Measurements from ENCODE around the gene IGDCC3. TPM values are rescaled to one million over a fixed set of nuclear protein-coding genes. Genes with fewer than 3 reads are reported as not detected.

The IGDCC3 gene
- not detected in 2 replicates for total RNA-seq

DNA sequence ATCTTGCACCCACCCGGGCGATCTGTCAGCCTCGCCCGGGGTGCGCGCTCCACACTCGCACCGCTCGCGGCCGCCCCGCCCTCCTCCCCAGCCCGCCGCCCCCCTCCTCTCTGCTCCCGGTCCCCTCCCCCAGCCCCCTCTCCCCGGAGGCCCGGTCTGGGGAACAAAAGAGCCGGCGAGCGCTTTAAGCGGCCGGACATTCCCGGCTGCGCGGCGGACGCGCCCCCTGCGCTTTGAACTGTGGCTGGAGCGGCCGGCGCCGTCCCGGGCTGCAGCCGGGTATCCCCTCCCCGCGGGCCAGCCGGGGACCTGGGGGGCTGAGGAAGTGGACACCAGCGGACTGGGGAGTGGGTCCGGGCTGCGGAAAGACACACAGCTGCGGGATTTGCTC, at the start of gene IGDCC3:
IGDCC3 (minus strand) TSS at position 27 of the 391 bp plus-strand sequence. CDS start 214 bp downstream, outside the sequence.
- DNase-seq, result no peak
- intact Hi-C loops (cut with micrococcal nuclease), result no loop called here
- Mint-ChIP-seq H3K9me3 (no peaks in the 10 kb centered on the region), H3K36me3 (ENCODE audit: low read depth) (no peaks in the 10 kb centered on the region), H3K4me3 (peak within 1 kb of the TSS; percentile 66), H3K27ac (no peak within 1 kb of the TSS), H3K27me3 (peaks cover 79% of the 10 kb centered on the region), H3K4me1 (peaks cover 9% of the 10 kb centered on the region)

DNA sequence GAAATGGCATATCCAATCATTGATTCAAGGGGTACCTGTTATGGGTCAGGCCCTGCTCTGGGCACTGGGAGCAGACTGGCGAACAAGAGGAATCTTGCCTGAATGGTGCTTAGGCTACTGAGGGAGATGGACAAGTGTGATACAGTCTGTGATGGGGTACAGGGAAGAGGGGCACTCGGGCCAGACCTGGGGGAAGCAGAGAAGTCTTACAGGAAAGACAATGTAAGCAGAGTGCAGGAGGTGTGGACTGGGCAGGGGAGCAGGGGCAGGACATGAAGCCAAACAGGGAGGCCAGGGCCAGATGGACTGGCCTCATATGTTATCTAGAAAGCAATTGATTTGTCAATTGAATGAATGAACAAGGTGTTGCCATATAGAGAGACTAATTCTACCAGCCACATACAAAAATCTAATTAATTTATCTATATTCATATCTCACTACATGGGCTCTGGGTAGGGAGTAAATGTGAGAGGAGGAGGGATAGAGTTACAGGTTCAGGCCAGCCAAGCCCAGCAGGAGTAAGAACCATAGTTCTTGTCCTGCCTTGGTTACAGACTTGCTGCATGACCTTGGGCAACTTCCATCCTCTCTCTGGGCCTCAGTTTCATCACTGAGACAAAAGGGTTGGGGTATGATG, 48.5 kb upstream of the IGDCC3 start:
- H3K27ac Mint-ChIP-seq, result no peak overlapping the region
- H3K36me3 Mint-ChIP-seq (ENCODE audit: low read depth), result no peaks in the 10 kb centered on the region
- H3K4me1 Mint-ChIP-seq, result peaks cover 11% of the 10 kb centered on the region
- DNase-seq, result no peak
- peaks cover 37% of the 10 kb centered on the region for H3K27me3 Mint-ChIP-seq
- no peaks in the 10 kb centered on the region for H3K9me3 Mint-ChIP-seq
- no peak overlapping the region for H3K4me3 Mint-ChIP-seq
- intact Hi-C loops (cut with micrococcal nuclease), result no loop called here

DNA sequence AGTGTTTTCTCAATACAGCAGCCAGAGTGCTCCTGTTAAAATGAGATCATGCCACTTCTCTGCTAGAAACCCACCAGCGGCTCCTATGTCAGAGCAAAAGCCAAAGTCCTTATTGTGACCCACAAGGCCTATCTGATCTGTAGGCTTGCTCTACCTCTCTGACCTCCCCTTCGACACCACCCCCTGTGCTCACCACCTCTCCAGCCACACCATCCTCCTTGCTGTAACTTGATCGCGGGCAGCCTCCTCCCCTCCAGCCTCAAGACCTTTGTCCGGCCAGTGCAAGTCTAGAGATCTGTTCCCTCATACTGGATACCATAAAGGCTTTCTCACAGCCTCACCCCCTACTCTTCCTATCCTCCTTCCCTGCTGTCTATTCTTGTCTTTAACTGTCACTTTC, 46.9 kb upstream of the IGDCC3 start:
- H3K9me3 Mint-ChIP-seq, result no peaks in the 10 kb centered on the region
- no peaks in the 10 kb centered on the region for H3K36me3 Mint-ChIP-seq (ENCODE audit: low read depth)
- no peak overlapping the region for H3K4me3 Mint-ChIP-seq
- no peak for DNase-seq
- intact Hi-C loops (cut with micrococcal nuclease), result no loop called here
- peaks cover 13% of the 10 kb centered on the region for H3K4me1 Mint-ChIP-seq
- H3K27me3 Mint-ChIP-seq, result peaks cover 51% of the 10 kb centered on the region
- H3K27ac Mint-ChIP-seq, result no peak overlapping the region

DNA sequence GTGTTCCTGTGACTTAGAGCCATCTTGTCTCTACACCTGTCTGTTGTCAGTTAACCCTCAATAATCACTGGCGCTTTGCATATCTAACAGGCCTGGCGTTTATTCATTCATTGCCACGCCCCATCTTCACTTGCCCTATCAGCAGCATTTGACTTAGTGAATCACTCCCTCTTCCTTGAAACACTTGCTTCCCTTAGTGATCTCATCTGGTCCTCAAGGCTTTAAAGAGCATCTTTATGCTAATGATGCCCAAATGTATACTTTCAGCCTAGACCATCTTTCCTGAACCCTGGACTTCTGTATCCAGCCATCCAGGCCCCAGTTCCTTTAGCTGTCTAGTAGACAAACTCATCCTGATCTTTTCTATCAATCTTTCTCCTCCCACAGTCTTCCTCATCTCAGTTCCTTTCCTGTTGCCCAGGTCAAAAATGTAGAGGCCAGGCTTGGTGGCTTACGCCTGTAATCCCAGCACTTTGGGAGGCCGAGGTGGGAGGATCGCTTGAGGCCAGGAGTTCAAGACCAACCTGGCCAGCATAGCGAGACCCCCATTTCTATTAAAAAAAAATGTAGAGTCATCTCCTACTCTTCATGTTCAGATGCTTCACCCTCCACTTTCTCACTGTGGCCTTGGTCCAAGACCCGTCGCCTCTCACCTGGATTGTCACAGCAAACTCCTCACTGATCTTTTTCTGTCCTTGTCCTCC, 46.3 kb upstream of the IGDCC3 start:
- intact Hi-C loops (cut with micrococcal nuclease), result no loop called here
- H3K4me3 Mint-ChIP-seq, result peak overlapping the region; percentile 39
- peaks cover 57% of the 10 kb centered on the region for H3K27me3 Mint-ChIP-seq
- H3K27ac Mint-ChIP-seq, result no peak overlapping the region
- no peak for DNase-seq
- H3K4me1 Mint-ChIP-seq, result peaks cover 13% of the 10 kb centered on the region
- no peaks in the 10 kb centered on the region for H3K9me3 Mint-ChIP-seq
- no peaks in the 10 kb centered on the region for H3K36me3 Mint-ChIP-seq (ENCODE audit: low read depth)

DNA sequence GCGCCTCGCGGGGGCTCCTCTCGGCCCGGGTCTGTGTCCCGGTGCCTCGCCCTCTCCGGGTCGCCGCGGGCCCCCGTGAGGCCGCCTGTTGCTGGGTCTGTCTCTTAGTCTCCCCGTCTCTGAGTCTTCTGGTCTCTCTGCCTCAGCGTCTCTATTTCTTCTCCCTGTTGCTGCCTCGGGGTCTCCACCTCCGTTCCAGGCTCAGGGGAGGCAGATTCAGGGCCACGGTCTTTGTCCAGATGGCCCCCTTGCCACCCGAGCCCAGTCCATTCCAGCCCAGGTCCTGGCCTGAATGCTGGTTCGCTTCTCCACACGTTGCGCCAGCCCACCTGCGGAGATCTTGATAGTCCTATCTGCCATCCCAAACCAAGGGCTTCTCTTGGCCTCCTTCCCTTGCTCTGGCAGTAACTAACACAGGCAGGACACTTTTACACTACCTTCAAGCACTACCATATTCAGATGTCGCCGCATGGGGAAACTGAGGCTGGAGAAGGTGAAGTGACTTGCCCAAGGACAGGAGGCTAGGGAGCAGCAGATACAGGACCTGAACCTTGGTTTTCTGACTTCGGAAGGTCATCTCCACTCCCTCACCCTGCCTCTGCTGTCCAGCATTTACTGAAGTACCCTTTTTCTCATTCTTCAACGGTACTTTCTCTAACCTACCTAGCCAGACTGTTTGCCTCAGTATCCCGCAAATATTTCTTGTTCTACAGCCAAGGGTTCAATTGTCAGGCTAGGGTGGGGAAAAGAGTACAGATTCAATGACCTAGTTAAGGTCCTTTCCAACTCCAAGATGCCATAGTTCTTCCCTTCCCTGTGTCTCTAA, 45.6 kb upstream of the IGDCC3 start:
- Mint-ChIP-seq H3K27me3 (peaks cover 64% of the 10 kb centered on the region), H3K36me3 (ENCODE audit: low read depth) (no peaks in the 10 kb centered on the region), H3K4me3 (peak overlapping the region; percentile 82), H3K9me3 (no peaks in the 10 kb centered on the region), H3K27ac (peak overlapping the region; percentile 56), H3K4me1 (peaks cover 13% of the 10 kb centered on the region)
- intact Hi-C loops (cut with micrococcal nuclease), result no loop called here
- DNase-seq, result no peak

DNA sequence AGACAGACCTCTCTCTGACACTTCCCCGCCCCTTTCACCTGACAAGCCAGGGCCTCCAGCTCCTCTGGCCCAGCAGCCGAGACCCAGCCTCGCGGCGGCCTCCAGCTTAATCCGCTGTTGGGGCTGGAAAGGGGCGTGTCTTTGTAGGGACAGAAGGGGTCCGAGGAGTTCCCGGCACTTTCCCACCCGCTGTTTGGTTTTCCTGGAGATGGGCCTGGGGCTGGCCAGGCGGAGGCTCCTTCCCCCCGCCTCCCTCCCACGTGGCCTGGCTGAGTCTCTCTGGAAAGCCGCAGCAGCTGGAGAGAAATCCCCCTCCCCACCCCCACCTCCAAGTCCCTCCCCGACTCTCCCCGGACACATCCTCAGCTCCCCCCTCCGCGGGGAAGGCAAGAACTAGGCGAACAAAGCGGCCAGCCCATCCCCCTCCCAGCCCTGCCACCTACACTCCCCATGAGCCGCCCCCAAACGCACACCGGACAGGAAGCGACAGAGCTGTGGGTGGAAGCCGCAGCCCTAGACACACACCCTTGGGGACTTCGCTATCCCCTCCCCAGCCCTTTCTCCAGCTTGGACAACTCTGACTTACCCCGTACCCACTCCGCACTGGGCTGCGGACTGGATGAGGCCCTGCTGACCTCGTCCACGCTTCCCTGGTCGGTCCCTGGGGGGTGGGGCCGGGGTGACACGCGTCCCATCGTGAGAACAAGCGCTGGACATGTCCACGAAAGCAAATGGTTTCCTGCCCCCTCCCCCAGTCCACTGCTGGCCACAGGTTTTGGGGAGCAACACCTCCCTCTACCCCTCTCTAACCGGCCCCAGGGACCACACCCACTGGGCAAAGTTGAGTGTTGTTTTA, 43.8 kb upstream of the IGDCC3 start:
- H3K4me1 Mint-ChIP-seq, result peaks cover 13% of the 10 kb centered on the region
- H3K36me3 Mint-ChIP-seq (ENCODE audit: low read depth), result no peaks in the 10 kb centered on the region
- H3K4me3 Mint-ChIP-seq, result peak overlapping the region; percentile 82
- no peak overlapping the region for H3K27ac Mint-ChIP-seq
- intact Hi-C loops (cut with micrococcal nuclease), result no loop called here
- no peak for DNase-seq
- no peaks in the 10 kb centered on the region for H3K9me3 Mint-ChIP-seq
- peaks cover 75% of the 10 kb centered on the region for H3K27me3 Mint-ChIP-seq

DNA sequence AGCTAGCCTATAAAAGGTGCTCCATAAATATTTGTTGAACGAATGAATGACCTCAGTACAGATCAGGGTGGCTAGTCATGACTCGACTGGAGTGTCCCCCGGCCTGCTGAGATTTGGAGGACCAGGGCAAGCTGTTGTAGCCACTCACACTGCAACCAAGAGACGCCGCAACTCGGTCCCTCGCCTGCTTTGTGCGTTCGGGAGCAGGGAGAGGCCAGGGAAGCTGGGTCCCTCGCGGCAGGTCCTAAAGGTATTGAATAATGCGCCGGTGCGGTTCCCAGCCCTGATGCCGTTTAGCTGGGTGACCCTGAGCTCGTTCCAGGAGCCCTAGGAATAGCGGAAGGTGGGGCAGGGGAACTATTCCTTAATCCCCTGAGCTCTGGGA, 43.2 kb upstream of the IGDCC3 start:
- intact Hi-C loops (cut with micrococcal nuclease), result no loop called here
- no peak for DNase-seq
- Mint-ChIP-seq H3K27ac (no peak overlapping the region), H3K27me3 (peaks cover 72% of the 10 kb centered on the region), H3K4me1 (peaks cover 13% of the 10 kb centered on the region), H3K9me3 (no peaks in the 10 kb centered on the region), H3K4me3 (no peak overlapping the region), H3K36me3 (ENCODE audit: low read depth) (no peaks in the 10 kb centered on the region)

DNA sequence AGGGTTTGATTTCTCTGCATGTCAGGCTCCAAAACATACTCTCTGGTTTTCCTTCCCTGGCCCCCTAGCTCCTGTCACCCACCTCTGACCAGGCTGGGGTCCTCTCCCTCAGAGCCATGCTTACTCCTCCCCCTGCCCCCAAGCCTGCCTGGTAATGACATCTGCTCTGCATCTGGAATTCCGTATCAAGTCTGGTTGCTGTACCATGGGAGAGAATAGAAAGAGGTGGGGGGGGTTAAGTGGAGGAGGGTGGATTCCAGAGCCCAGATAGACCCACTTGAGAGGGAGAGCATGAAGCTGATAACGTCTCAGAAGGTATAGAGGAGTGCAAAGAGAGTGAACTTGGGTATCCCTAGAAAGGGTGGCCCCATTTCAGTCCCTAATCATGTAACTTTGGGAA, 40.8 kb upstream of the IGDCC3 start:
- Mint-ChIP-seq H3K9me3 (no peaks in the 10 kb centered on the region), H3K4me3 (no peak overlapping the region), H3K4me1 (peaks cover 13% of the 10 kb centered on the region), H3K36me3 (ENCODE audit: low read depth) (no peaks in the 10 kb centered on the region), H3K27me3 (peaks cover 58% of the 10 kb centered on the region), H3K27ac (no peak overlapping the region)
- DNase-seq, result no peak
- intact Hi-C loops (cut with micrococcal nuclease), result no loop called here

DNA sequence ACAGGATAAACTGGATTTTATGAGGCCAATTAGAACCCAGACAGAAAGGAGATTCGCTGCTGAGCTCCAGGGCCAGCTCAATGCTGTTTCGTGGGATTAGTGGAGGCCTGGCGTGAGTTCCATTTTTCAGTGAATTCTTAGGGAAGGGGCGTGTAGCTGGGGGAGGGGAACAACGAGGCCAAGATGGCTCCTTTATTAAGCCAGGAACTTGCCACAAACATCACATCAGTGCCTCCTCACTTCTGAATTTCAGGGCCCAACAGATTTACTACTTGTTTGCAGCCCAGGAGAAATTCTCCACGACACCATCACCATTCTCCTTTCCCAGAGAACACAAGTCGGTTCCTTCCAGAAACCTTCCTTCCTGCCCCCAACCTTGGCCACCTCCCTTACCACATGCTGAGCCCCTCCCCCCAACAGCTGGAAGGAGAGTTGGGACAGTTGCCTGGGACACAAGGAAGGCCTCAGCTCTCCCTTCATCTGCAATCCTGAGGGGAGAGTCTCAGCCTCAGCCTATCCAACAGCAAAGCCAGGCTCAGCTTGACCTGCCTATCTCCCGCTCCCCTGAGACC, 39.1 kb upstream of the IGDCC3 start:
- Mint-ChIP-seq H3K4me3 (no peak overlapping the region), H3K9me3 (no peaks in the 10 kb centered on the region), H3K27me3 (peaks cover 47% of the 10 kb centered on the region)

DNA sequence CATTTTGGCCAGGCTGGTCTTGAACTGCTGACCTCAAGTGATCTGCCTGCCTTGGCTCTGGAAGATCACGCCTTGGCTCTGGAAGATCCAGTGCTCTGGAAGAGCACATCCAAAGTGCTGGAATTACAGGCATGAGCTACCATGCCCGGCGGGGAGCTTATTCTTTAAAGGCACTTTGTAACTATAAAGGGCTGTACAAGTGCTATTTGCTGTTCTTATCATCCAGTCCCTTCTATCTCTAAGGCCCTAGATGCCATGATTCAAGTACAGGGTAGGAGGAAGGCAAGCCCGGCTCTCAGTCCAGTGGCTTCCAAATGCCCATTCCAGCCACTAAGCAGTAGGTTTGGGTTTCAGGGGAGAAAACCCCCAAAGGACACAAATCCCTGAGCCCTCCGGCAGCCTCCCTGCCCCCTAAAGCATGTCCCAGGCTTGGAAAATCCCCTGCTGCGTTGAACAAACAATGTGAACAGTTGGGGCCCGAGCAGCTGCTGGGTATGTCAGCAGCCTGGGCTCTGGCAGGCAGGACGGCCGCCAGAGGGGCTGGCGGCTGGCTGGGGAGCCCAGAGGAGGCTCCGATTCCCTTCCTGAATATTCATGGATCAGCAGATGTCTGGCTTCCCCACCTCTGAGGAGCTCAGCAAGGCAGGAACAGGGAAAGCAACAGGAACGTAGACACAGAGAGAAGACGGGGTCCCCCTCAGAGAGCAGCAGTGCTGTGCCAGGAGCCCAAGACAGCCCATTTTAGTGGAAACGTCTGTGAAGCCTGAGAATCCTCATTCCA, 37.2 kb upstream of the IGDCC3 start:
- H3K36me3 Mint-ChIP-seq (ENCODE audit: low read depth), result no peaks in the 10 kb centered on the region
- peaks cover 40% of the 10 kb centered on the region for H3K27me3 Mint-ChIP-seq
- H3K4me1 Mint-ChIP-seq, result no peaks in the 10 kb centered on the region
- H3K27ac Mint-ChIP-seq, result no peak overlapping the region
- intact Hi-C loops (cut with micrococcal nuclease), result no loop called here
- no peak for DNase-seq
- H3K9me3 Mint-ChIP-seq, result no peaks in the 10 kb centered on the region
- no peak overlapping the region for H3K4me3 Mint-ChIP-seq

More for the DNA sequence above, 39.1 kb upstream of the IGDCC3 start:
- no peak for DNase-seq
- Mint-ChIP-seq H3K36me3 (ENCODE audit: low read depth) (no peaks in the 10 kb centered on the region), H3K4me1 (peaks cover 5% of the 10 kb centered on the region), H3K27ac (no peak overlapping the region)
- intact Hi-C loops (cut with micrococcal nuclease), result no loop called here

DNA sequence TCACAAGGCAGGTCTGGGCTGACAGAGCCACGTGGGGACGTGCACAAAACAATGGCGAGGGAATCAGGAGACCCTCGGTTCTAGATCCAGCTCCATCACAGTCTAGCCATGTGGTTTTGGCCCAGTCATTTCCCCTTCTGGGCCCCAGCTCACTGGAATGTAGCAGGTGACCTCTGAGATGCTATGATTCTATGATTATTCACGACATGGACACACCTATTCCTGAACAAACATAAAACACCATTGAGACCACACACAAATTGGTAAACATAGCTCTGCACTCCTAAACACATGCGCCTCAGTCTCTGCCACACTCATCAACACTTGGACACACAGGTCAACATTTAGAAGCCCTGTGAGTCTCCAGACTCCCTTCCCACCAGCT, 36.0 kb upstream of the IGDCC3 start:
- Mint-ChIP-seq H3K27ac (no peak overlapping the region), H3K4me3 (no peak overlapping the region), H3K4me1 (peaks cover 7% of the 10 kb centered on the region), H3K27me3 (peaks cover 35% of the 10 kb centered on the region), H3K9me3 (no peaks in the 10 kb centered on the region), H3K36me3 (ENCODE audit: low read depth) (no peaks in the 10 kb centered on the region)
- DNase-seq, result no peak
- intact Hi-C loops (cut with micrococcal nuclease), result no loop called here

DNA sequence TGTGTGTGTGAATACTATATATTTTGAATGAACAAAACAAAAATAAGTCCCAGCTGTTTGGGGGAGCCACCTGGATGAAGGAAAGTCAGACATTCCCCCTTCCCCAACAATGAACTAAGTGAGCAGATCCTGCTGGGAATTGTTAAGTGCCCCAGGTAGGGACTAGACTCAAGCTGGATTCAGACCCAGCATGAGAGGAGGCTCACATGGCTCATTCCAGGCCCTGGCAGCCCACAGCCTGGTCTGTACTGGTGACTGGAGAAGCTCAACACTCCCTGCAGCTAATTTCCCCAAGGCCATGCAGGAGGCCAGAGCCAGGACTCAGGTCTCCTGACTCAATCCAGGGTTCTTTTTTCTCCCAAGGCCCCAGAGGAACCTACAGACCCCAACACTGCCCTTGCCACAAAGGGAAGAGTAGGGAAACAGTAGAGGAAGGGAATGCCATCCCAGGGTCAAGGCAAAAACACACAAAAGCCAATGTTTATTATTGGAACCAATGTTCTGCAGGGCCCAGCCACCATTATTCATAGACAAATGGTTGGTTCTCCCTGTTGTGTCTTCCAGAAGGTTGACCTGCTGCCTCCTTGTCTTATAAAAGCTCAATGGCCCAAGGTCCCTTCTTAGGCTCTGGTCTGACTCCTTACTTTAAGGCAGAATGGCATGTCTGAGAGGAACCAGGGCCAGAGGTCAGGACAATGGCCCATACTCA, 35.4 kb upstream of the IGDCC3 start:
- no peak overlapping the region for H3K27ac Mint-ChIP-seq
- no peak for DNase-seq
- H3K27me3 Mint-ChIP-seq, result peaks cover 33% of the 10 kb centered on the region
- no peaks in the 10 kb centered on the region for H3K9me3 Mint-ChIP-seq
- no peak overlapping the region for H3K4me3 Mint-ChIP-seq
- H3K36me3 Mint-ChIP-seq (ENCODE audit: low read depth), result no peaks in the 10 kb centered on the region
- intact Hi-C loops (cut with micrococcal nuclease), result no loop called here
- H3K4me1 Mint-ChIP-seq, result peaks cover 7% of the 10 kb centered on the region

Measured in activated CD4-positive, alpha-beta T cell treated with anti-CD3 and anti-CD28 coated beads, Interleukin-2, amount 10 ng/mL, durations not matched to agents 24 days and 14 days (primary cell).